ENCODE data around the gene ZSCAN5C. TPM values are rescaled to one million over a fixed set of nuclear protein-coding genes. Genes with fewer than 3 reads are reported as not detected.

The ZSCAN5C gene
- total RNA-seq (not detected), polyA plus RNA-seq (not detected)
- long read RNA-seq, donor 1: 0 reads
- long read RNA-seq, donor 2: 0 reads
- long read RNA-seq, donor 3: 0 reads
- long read RNA-seq, donor 4: 0 reads
- long read RNA-seq, donor 5: 0 reads

DNA sequence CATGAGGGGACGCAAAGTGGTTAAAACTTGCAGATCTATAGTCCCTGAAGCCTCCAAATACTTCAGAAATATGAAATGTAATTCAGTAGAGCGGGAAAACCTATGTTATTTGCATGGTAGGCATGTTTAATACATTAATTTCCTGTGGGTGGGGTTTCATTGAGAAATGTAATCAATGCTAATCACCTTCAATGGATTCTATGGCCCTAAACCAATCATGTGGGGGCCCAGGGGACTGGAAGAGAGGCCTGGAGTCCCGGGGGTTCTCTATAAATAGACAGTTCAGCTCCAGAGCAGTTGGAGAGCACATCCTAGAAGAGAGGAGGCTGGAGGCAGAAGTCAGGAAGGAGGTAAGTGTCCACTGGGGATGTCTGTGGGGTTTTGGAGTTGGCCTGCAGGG is at the start of gene ZSCAN5C:
TSS of gene ZSCAN5C (plus strand) at position 301 of the 400 bp plus-strand sequence. CDS start 3,641 bp downstream, outside the sequence.
- no peaks in the 10 kb centered on the region for H3K36me3 ChIP-seq (ENCODE audit: control insufficient read depth in 4 of 4, insufficient read depth in 4 of 4, low read length in 4 of 4)
- no peak for TF ChIP-seq CTCF (IDR thresholded peaks at IDR 0.05; ENCODE audit: control extremely low read depth, extremely low read depth)

GRCh38 chr19:56152644-56153043 is 49.4 kb upstream of the ZSCAN5C start:
- Histone ChIP-seq H3K27ac (ENCODE audit: low read depth in 1 of 2, low read length in 1 of 2) (peak overlapping the region in 1 of 2 donors; percentile 58), H3K9ac (ENCODE audit: insufficient read depth in 1 of 2, low read length in 2 of 2) (no peak overlapping the region), H3K4me1 (ENCODE audit: control insufficient read depth in 5 of 5, insufficient read depth in 5 of 5, low read length in 5 of 5) (peaks cover 0 to 7% (median 0%) of the 10 kb centered on the region in 5 donors), H3K4me3 (no peak overlapping the region), H3K27me3 (ENCODE audit: control insufficient read depth in 3 of 3, insufficient read depth in 3 of 3, low read length in 2 of 3) (no peaks in the 10 kb centered on the region), H3K36me3 (ENCODE audit: control insufficient read depth in 4 of 4, insufficient read depth in 4 of 4, low read length in 4 of 4) (peaks cover 0 to 19% (median 13%) of the 10 kb centered on the region in 4 donors), H3K9me3 (ENCODE audit: control insufficient read depth in 4 of 4, insufficient read depth in 3 of 4, low read length in 3 of 4) (no peaks in the 10 kb centered on the region)
- DNase-seq: no peak
- no peak for TF ChIP-seq CTCF (IDR thresholded peaks at IDR 0.05; ENCODE audit: control extremely low read depth, extremely low read depth)
- no peak for ATAC-seq (ENCODE audit: insufficient read depth, low FRiP score)
- WGBS, 2 donors: 65 to 76% methylated on average over 2 of the region's 2 CpGs

More for the DNA sequence above, at the start of gene ZSCAN5C:
- no peaks in the 10 kb centered on the region for H3K4me1 ChIP-seq (ENCODE audit: control insufficient read depth in 5 of 5, insufficient read depth in 5 of 5, low read length in 5 of 5)
- ATAC-seq (ENCODE audit: insufficient read depth, low FRiP score) (no peak), DNase-seq (no peak)
- 59 to 77% methylated on average over 3 of the region's 3 CpGs for WGBS, 2 donors
- H3K27ac ChIP-seq (ENCODE audit: low read depth in 1 of 2, low read length in 1 of 2): no peak within 1 kb of the TSS
- H3K4me3 ChIP-seq: no peak within 1 kb of the TSS
- H3K27me3 ChIP-seq (ENCODE audit: control insufficient read depth in 3 of 3, insufficient read depth in 3 of 3, low read length in 2 of 3): no peaks in the 10 kb centered on the region
- H3K9ac ChIP-seq (ENCODE audit: insufficient read depth in 1 of 2, low read length in 2 of 2): no peak within 1 kb of the TSS
- no peaks in the 10 kb centered on the region for H3K9me3 ChIP-seq (ENCODE audit: control insufficient read depth in 4 of 4, insufficient read depth in 3 of 4, low read length in 3 of 4)

- peak overlapping the region in 1 of 2 donors; percentile 58 for H3K27ac ChIP-seq (ENCODE audit: low read depth in 1 of 2, low read length in 1 of 2)
- no peaks in the 10 kb centered on the region for H3K9me3 ChIP-seq (ENCODE audit: control insufficient read depth in 4 of 4, insufficient read depth in 3 of 4, low read length in 3 of 4)
- DNase-seq (no peak), ATAC-seq (ENCODE audit: insufficient read depth, low FRiP score) (no peak)
- H3K4me3 ChIP-seq: no peak overlapping the region
- no peaks in the 10 kb centered on the region for H3K27me3 ChIP-seq (ENCODE audit: control insufficient read depth in 3 of 3, insufficient read depth in 3 of 3, low read length in 2 of 3)
- peaks cover 0 to 15% (median 14%) of the 10 kb centered on the region in 4 donors for H3K36me3 ChIP-seq (ENCODE audit: control insufficient read depth in 4 of 4, insufficient read depth in 4 of 4, low read length in 4 of 4)
- H3K4me1 ChIP-seq (ENCODE audit: control insufficient read depth in 5 of 5, insufficient read depth in 5 of 5, low read length in 5 of 5): peaks cover 0 to 6% (median 0%) of the 10 kb centered on the region in 5 donors
- no peak for TF ChIP-seq CTCF (IDR thresholded peaks at IDR 0.05; ENCODE audit: control extremely low read depth, extremely low read depth)
- 24 to 45% methylated on average over 6 of the region's 6 CpGs for WGBS, 2 donors
- H3K9ac ChIP-seq (ENCODE audit: insufficient read depth in 1 of 2, low read length in 2 of 2): no peak overlapping the region
These were observed 48.6 kb upstream of the ZSCAN5C start for GRCh38 chr19:56153507-56153906.
